Stimulated activated naive B cell treated with anti-CD40 and anti-IgM and Interleukin-4, amounts not matched to agents 10 μg/mL and 1 μg/mL and 100 μg/mL, for 72 hours (primary cell): ENCODE data around the gene AKAP7.
"Not testable (repeated sequence)": the region's sequence is repeated elsewhere in the genome, so short reads cannot be mapped to it uniquely, and the experiment has no call there.

Source experiments
- ATAC-seq, 2 donors: fragments of 150-1000 bp; cut with Tn5 transposase; replicated peaks; 2 replicates each; pipeline ENCODE4 v1.10.0; 2021; ENCODE audit warnings: moderate library complexity in 1 of 2
- DNase-seq: peaks from one replicate; pipeline ENCODE4 v3.0.0; 2021
- H3K27ac Mint-ChIP-seq: one replicate; pipeline ENCODE4 v1.8.0; 2022; ENCODE audit warnings: mild to moderate bottlenecking, mixed read lengths
- H3K27me3 Mint-ChIP-seq, 2 donors: one replicate each; pipeline ENCODE4 v1.8.0; 2022; ENCODE audit warnings: mixed read lengths in 2 of 2
- H3K36me3 Mint-ChIP-seq, 2 donors: one replicate each; pipeline ENCODE4 v1.8.0; 2022; ENCODE audit warnings: mixed read lengths in 2 of 2, mild to moderate bottlenecking in 1 of 2
- H3K4me1 Mint-ChIP-seq, 2 donors: one replicate each; pipeline ENCODE4 v1.8.0; 2022; ENCODE audit warnings: mixed read lengths in 2 of 2, mild to moderate bottlenecking in 1 of 2
- H3K4me3 Mint-ChIP-seq, 2 donors: one replicate each; pipeline ENCODE4 v1.8.0; 2022; ENCODE audit warnings: mild to moderate bottlenecking in 2 of 2, mixed read lengths in 2 of 2, moderate library complexity in 1 of 2
- H3K9me3 Mint-ChIP-seq, 2 donors: one replicate each; pipeline ENCODE4 v1.8.0; 2022; ENCODE audit warnings: mixed read lengths in 2 of 2, mild to moderate bottlenecking in 1 of 2

The AKAP7 gene

GRCh38 chr6:131226459-131227157 lies 91.3 kb downstream of the AKAP7 start:
- Mint-ChIP-seq H3K36me3 (peaks cover 13 to 17% of the 10 kb centered on the region in 2 donors), H3K4me3 (no peak overlapping the region), H3K9me3 (no peaks in the 10 kb centered on the region), H3K4me1 (peaks cover 0 to 4% of the 10 kb centered on the region in 2 donors), H3K27me3 (no peaks in the 10 kb centered on the region), H3K27ac (no peak overlapping the region)
- DNase-seq: no peak
- ATAC-seq: no peak

- Mint-ChIP-seq H3K27me3 (no peaks in the 10 kb centered on the region), H3K4me3 (no peak overlapping the region), H3K27ac (no peak overlapping the region), H3K4me1 (peaks cover 0 to 4% of the 10 kb centered on the region in 2 donors), H3K36me3 (peaks cover 9 to 12% of the 10 kb centered on the region in 2 donors), H3K9me3 (no peaks in the 10 kb centered on the region)
- ATAC-seq (no peak), DNase-seq (no peak)
These were observed 91.9 kb downstream of the AKAP7 start for GRCh38 chr6:131227158-131227543.

GRCh38 chr6:131231103-131231502 lies 95.8 kb downstream of the AKAP7 start:
- no peak for ATAC-seq
- no peak overlapping the region for H3K27ac Mint-ChIP-seq
- no peaks in the 10 kb centered on the region for H3K27me3 Mint-ChIP-seq

GRCh38 chr6:131231891-131232290 lies 96.6 kb downstream of the AKAP7 start:
- Mint-ChIP-seq H3K36me3 (peaks cover 2 to 7% of the 10 kb centered on the region in 2 donors), H3K27ac (no peak overlapping the region), H3K27me3 (no peaks in the 10 kb centered on the region), H3K9me3 (peaks cover 0 to 2% of the 10 kb centered on the region in 2 donors), H3K4me1 (peaks cover 0 to 4% of the 10 kb centered on the region in 2 donors), H3K4me3 (no peak overlapping the region)
- DNase-seq (no peak), ATAC-seq (no peak)

More at GRCh38 chr6:131231103-131231502, 95.8 kb downstream of the AKAP7 start:
- Mint-ChIP-seq H3K4me3 (no peak overlapping the region), H3K9me3 (no peaks in the 10 kb centered on the region), H3K36me3 (peaks cover 2 to 7% of the 10 kb centered on the region in 2 donors), H3K4me1 (peaks cover 0 to 4% of the 10 kb centered on the region in 2 donors)
- DNase-seq: no peak

GRCh38 chr6:131244942-131245341 lies 109.7 kb downstream of the AKAP7 start:
- Mint-ChIP-seq H3K27ac (no peak overlapping the region), H3K36me3 (peaks cover 9 to 10% of the 10 kb centered on the region in 2 donors), H3K4me3 (no peak overlapping the region), H3K4me1 (peaks cover 6 to 15% of the 10 kb centered on the region in 2 donors), H3K9me3 (peaks cover 0 to 4% of the 10 kb centered on the region in 2 donors), H3K27me3 (no peaks in the 10 kb centered on the region)
- ATAC-seq: no peak
- no peak for DNase-seq

GRCh38 chr6:131250122-131250521 lies 114.9 kb downstream of the AKAP7 start:
- ATAC-seq: peak; percentile 99
- Mint-ChIP-seq H3K9me3 (no peaks in the 10 kb centered on the region), H3K36me3 (peaks cover 3 to 4% of the 10 kb centered on the region in 2 donors), H3K27ac (peak overlapping the region; percentile 43), H3K4me3 (peak overlapping the region; percentile 74 to 80), H3K27me3 (peaks cover 0 to 3% of the 10 kb centered on the region in 2 donors), H3K4me1 (peaks cover 24 to 39% of the 10 kb centered on the region in 2 donors)
- DNase-seq: peak; percentile 35

GRCh38 chr6:131250936-131251335 lies 115.7 kb downstream of the AKAP7 start:
- Mint-ChIP-seq H3K9me3 (no peaks in the 10 kb centered on the region), H3K4me3 (peak overlapping the region; percentile 74 to 80), H3K4me1 (peaks cover 23 to 47% of the 10 kb centered on the region in 2 donors), H3K27ac (no peak overlapping the region), H3K36me3 (no peaks in the 10 kb centered on the region), H3K27me3 (peaks cover 0 to 3% of the 10 kb centered on the region in 2 donors)
- ATAC-seq: no peak
- no peak for DNase-seq

- ATAC-seq (no peak), DNase-seq (no peak)
- Mint-ChIP-seq H3K4me1 (peaks cover 23 to 48% of the 10 kb centered on the region in 2 donors), H3K27me3 (peaks cover 0 to 3% of the 10 kb centered on the region in 2 donors), H3K4me3 (peak overlapping the region in 1 of 2 donors; percentile 20), H3K27ac (no peak overlapping the region), H3K36me3 (no peaks in the 10 kb centered on the region), H3K9me3 (no peaks in the 10 kb centered on the region)
These were observed 116.4 kb downstream of the AKAP7 start for GRCh38 chr6:131251590-131252199.

GRCh38 chr6:131255434-131255833 lies 120.2 kb downstream of the AKAP7 start:
- Mint-ChIP-seq H3K36me3 (peaks cover 4 to 7% of the 10 kb centered on the region in 2 donors), H3K27me3 (peaks cover 0 to 3% of the 10 kb centered on the region in 2 donors), H3K4me1 (peaks cover 16 to 36% of the 10 kb centered on the region in 2 donors), H3K9me3 (peaks cover 3 to 4% of the 10 kb centered on the region in 2 donors), H3K27ac (no peak overlapping the region), H3K4me3 (no peak overlapping the region)
- no peak for ATAC-seq
- DNase-seq: no peak

GRCh38 chr6:131255911-131256310 lies 120.6 kb downstream of the AKAP7 start:
- H3K36me3 Mint-ChIP-seq: peaks cover 5 to 7% of the 10 kb centered on the region in 2 donors
- ATAC-seq (no peak), DNase-seq (no peak)
- H3K4me1 Mint-ChIP-seq: peaks cover 12 to 31% of the 10 kb centered on the region in 2 donors
- no peak overlapping the region for H3K27ac Mint-ChIP-seq
- peaks cover 3 to 5% of the 10 kb centered on the region in 2 donors for H3K9me3 Mint-ChIP-seq
- no peak overlapping the region for H3K4me3 Mint-ChIP-seq
- H3K27me3 Mint-ChIP-seq: peaks cover 0 to 3% of the 10 kb centered on the region in 2 donors

GRCh38 chr6:131257104-131257503 lies 121.8 kb downstream of the AKAP7 start:
- no peak overlapping the region for H3K27ac Mint-ChIP-seq
- peaks cover 5 to 7% of the 10 kb centered on the region in 2 donors for H3K36me3 Mint-ChIP-seq
- H3K4me1 Mint-ChIP-seq: peaks cover 4 to 20% of the 10 kb centered on the region in 2 donors
- H3K4me3 Mint-ChIP-seq: no peak overlapping the region
- H3K27me3 Mint-ChIP-seq: peaks cover 0 to 3% of the 10 kb centered on the region in 2 donors
- DNase-seq: no peak
- H3K9me3 Mint-ChIP-seq: peaks cover 7% of the 10 kb centered on the region in 2 donors
- no peak for ATAC-seq

- Mint-ChIP-seq H3K36me3 (peaks cover 5 to 8% of the 10 kb centered on the region in 2 donors), H3K9me3 (peaks cover 7% of the 10 kb centered on the region in 2 donors), H3K4me1 (peaks cover 2 to 11% of the 10 kb centered on the region in 2 donors), H3K4me3 (no peak overlapping the region), H3K27me3 (no peaks in the 10 kb centered on the region), H3K27ac (no peak overlapping the region)
- no peak for ATAC-seq
- no peak for DNase-seq
These were observed 122.9 kb downstream of the AKAP7 start for GRCh38 chr6:131258010-131258652.

GRCh38 chr6:131258816-131259476 lies 123.7 kb downstream of the AKAP7 start:
- ATAC-seq (no peak), DNase-seq (no peak)
- no peak overlapping the region for H3K4me3 Mint-ChIP-seq
- H3K27ac Mint-ChIP-seq: no peak overlapping the region
- peaks cover 5 to 15% of the 10 kb centered on the region in 2 donors for H3K36me3 Mint-ChIP-seq
- no peaks in the 10 kb centered on the region for H3K27me3 Mint-ChIP-seq
- peaks cover 2 to 11% of the 10 kb centered on the region in 2 donors for H3K4me1 Mint-ChIP-seq
- H3K9me3 Mint-ChIP-seq: peaks cover 7% of the 10 kb centered on the region in 2 donors

- H3K4me1 Mint-ChIP-seq, H3K4me3 Mint-ChIP-seq, H3K27ac Mint-ChIP-seq, H3K9me3 Mint-ChIP-seq, DNase-seq, H3K27me3 Mint-ChIP-seq, ATAC-seq: not testable (repeated sequence)
- peaks cover 5 to 17% of the 10 kb centered on the region in 2 donors for H3K36me3 Mint-ChIP-seq
These were observed 125.7 kb downstream of the AKAP7 start for GRCh38 chr6:131260960-131261359.
